SK-N-SH treated with all-trans-retinoic acid at 6 μM for 48 hours (cell line): Measurements from ENCODE around the gene COL4A2.

Experiments used
- ATAC-seq: fragments of 200-7000 bp; cut with Tn5 transposase; 3 replicates; pipeline ENCODE4 v1.9.1; 2020; ENCODE audit warnings: mild to moderate bottlenecking, moderate library complexity
- ARNTL ChIP-seq: fragments of 450-650 bp; formaldehyde crosslinking; IDR thresholded peaks from 2 replicates; pipeline ENCODE4 v1.5.0; 2020; ENCODE audit warnings: low read depth, mild to moderate bottlenecking, moderate library complexity, borderline replicate concordance
- BACH2 ChIP-seq: fragments of 250-450 bp; sonication (Bioruptor Pico); IDR thresholded peaks from 2 replicates; pipeline ENCODE4 v1.9.0; 2021; ENCODE audit warnings: mild to moderate bottlenecking, borderline replicate concordance
- CREB5 ChIP-seq: fragments of 250-450 bp; sonication (Bioruptor Pico); IDR thresholded peaks from 2 replicates; pipeline ENCODE4 v1.5.1; 2020; ENCODE audit warnings: low read depth, mild to moderate bottlenecking, moderate library complexity
- CSRNP3 ChIP-seq: fragments of 250-450 bp; sonication (Bioruptor Pico); IDR thresholded peaks from 2 replicates; pipeline ENCODE4 v1.5.1; 2021; ENCODE audit warnings: mild to moderate bottlenecking, moderate library complexity
- ESRRG ChIP-seq: fragments of 250-450 bp; sonication (Bioruptor Pico); IDR thresholded peaks from 2 replicates; pipeline ENCODE4 v1.6.1; 2021; ENCODE audit warnings: mild to moderate bottlenecking
- GLIS3 ChIP-seq: fragments of 250-450 bp; sonication (Bioruptor Pico); IDR thresholded peaks from 2 replicates; pipeline ENCODE4 v1.5.0; 2020; ENCODE audit warnings: mild to moderate bottlenecking, moderate library complexity
- ISL1 ChIP-seq: fragments of 250-450 bp; sonication (Bioruptor Pico); IDR thresholded peaks from 2 replicates; pipeline ENCODE4 v2.1.2; 2022; ENCODE audit warnings: mild to moderate bottlenecking, moderate library complexity
- OSR1 ChIP-seq: fragments of 250-450 bp; sonication (Bioruptor Pico); IDR thresholded peaks from 2 replicates; pipeline ENCODE4 v1.8.0; 2022; ENCODE audit warnings: moderate library complexity, mild to moderate bottlenecking, inconsistent platforms
- PATZ1 ChIP-seq: fragments of 250-450 bp; sonication (Bioruptor Pico); IDR thresholded peaks from 2 replicates; pipeline ENCODE4 v1.8.0; 2020; ENCODE audit warnings: mild to moderate bottlenecking, moderate library complexity, borderline replicate concordance
- POU6F1 ChIP-seq: fragments of 250-450 bp; sonication (Bioruptor Pico); IDR thresholded peaks from 2 replicates; pipeline ENCODE4 v1.8.0; 2021; ENCODE audit warnings: low read depth, mild to moderate bottlenecking, moderate library complexity, borderline replicate concordance
- PPARA ChIP-seq: fragments of 250-450 bp; sonication (Bioruptor Pico); IDR thresholded peaks from 2 replicates; pipeline ENCODE4 v1.5.0; 2020; ENCODE audit warnings: mild to moderate bottlenecking, borderline replicate concordance
- RARB ChIP-seq: fragments of 250-450 bp; sonication (Bioruptor Pico); IDR thresholded peaks from 2 replicates; pipeline ENCODE4 v1.8.0; 2021; ENCODE audit warnings: mild to moderate bottlenecking, moderate library complexity
- SNAI2 ChIP-seq: fragments of 250-450 bp; sonication (Bioruptor Pico); IDR thresholded peaks from 2 replicates; pipeline ENCODE4 v1.5.0; 2020; ENCODE audit warnings: mild to moderate bottlenecking, moderate library complexity
- TOX ChIP-seq: fragments of 250-450 bp; sonication (Bioruptor Pico); IDR thresholded peaks from 2 replicates; pipeline ENCODE4 v1.8.0; 2021; ENCODE audit warnings: mild to moderate bottlenecking, moderate library complexity, borderline replicate concordance
- TSHZ2 ChIP-seq: fragments of 250-450 bp; sonication (Bioruptor Pico); IDR thresholded peaks from 2 replicates; pipeline ENCODE4 v1.5.0; 2020; ENCODE audit warnings: mild to moderate bottlenecking, moderate library complexity
- ZFP3 ChIP-seq: fragments of 250-450 bp; sonication (Bioruptor Pico); IDR thresholded peaks from 2 replicates; pipeline ENCODE4 v1.5.0; 2020; ENCODE audit warnings: mild to moderate bottlenecking, moderate library complexity
- ZFP30 ChIP-seq: fragments of 450-650 bp; formaldehyde crosslinking; IDR thresholded peaks from 2 replicates; pipeline ENCODE4 v1.5.0; 2022; ENCODE audit warnings: mild to moderate bottlenecking, moderate library complexity
- ZNF565 ChIP-seq: fragments of 450-650 bp; formaldehyde crosslinking; conservative IDR thresholded peaks from 2 replicates; pipeline ENCODE4 v1.5.0; 2020; ENCODE audit warnings: low read depth, mild to moderate bottlenecking, moderate library complexity
- ZNF70 ChIP-seq: fragments of 450-650 bp; formaldehyde crosslinking; IDR thresholded peaks from 2 replicates; pipeline ENCODE4 v1.5.0; 2020; ENCODE audit warnings: mild to moderate bottlenecking, moderate library complexity
- ZNF8 ChIP-seq: fragments of 450-650 bp; formaldehyde crosslinking; IDR thresholded peaks from 2 replicates; pipeline ENCODE4 v1.5.0; 2020; ENCODE audit warnings: mild to moderate bottlenecking, moderate library complexity

The COL4A2 gene

GRCh38 chr13:110349239-110349638, 42.2 kb downstream of the COL4A2 start:
- no peak for ATAC-seq
- TF ChIP-seq CREB5 (CRISPR knock-in tag) (no peak), TSHZ2 (CRISPR knock-in tag) (no peak), ZFP30 (CRISPR knock-in tag) (no peak)

- ATAC-seq: no peak
Observed at GRCh38 chr13:110350049-110350448, 43.0 kb downstream of the COL4A2 start.

GRCh38 chr13:110350509-110350908, 43.4 kb downstream of the COL4A2 start:
- no peak for ATAC-seq
- no peak for TF ChIP-seq CSRNP3 (CRISPR knock-in tag)
- TF ChIP-seq ZNF565 (CRISPR knock-in tag): no peak
- TF ChIP-seq ESRRG (CRISPR knock-in tag): no peak
- no peak for TF ChIP-seq RARB (CRISPR knock-in tag)
- no peak for TF ChIP-seq ZNF8 (CRISPR knock-in tag)
- no peak for TF ChIP-seq PPARA
- TF ChIP-seq GLIS3 (CRISPR knock-in tag): no peak
- no peak for TF ChIP-seq BACH2 (CRISPR knock-in tag)
- TF ChIP-seq CREB5 (CRISPR knock-in tag): no peak
- TF ChIP-seq ISL1 (CRISPR knock-in tag): no peak
- no peak for TF ChIP-seq TSHZ2 (CRISPR knock-in tag)
- no peak for TF ChIP-seq PATZ1 (CRISPR knock-in tag)
- TF ChIP-seq ZFP30 (CRISPR knock-in tag): no peak
- no peak for TF ChIP-seq POU6F1 (CRISPR knock-in tag)
- no peak for TF ChIP-seq ZNF70
- TF ChIP-seq TOX (CRISPR knock-in tag): no peak
- TF ChIP-seq ARNTL (CRISPR knock-in tag): no peak
- no peak for TF ChIP-seq ZFP3 (CRISPR knock-in tag)
- no peak for TF ChIP-seq OSR1 (CRISPR knock-in tag)
- no peak for TF ChIP-seq SNAI2

More at GRCh38 chr13:110350049-110350448, 43.0 kb downstream of the COL4A2 start:
- TF ChIP-seq CSRNP3 (CRISPR knock-in tag): no peak
